Bronchial epithelial cell (primary cell): ENCODE results near the gene ASPM. TPM values are rescaled to one million over a fixed set of nuclear protein-coding genes. Genes with fewer than 3 reads are reported as not detected.

Experiments used
- DNase-seq: peaks from one replicate; pipeline ENCODE4 v3.0.0-alpha.2; 2010; ENCODE audit warnings: low read depth
- FAIRE-seq: peaks from 2 replicates; lab custom pipeline; 2011; peaks lifted over from hg19 to GRCh38; lab: Jason Lieb, UNC
- H3K27me3 ChIP-seq: 2 replicates; pipeline ENCODE4 v1.5.1; 2011; ENCODE audit warnings: low read length; ENCODE audit not compliant: control insufficient read depth, insufficient read depth
- H3K36me3 ChIP-seq: 2 replicates; pipeline ENCODE4 v1.5.1; 2011; ENCODE audit warnings: low read length; ENCODE audit not compliant: control insufficient read depth, insufficient read depth
- H3K4me3 ChIP-seq: 2 replicates; pipeline ENCODE4 v1.5.1; 2011; ENCODE audit warnings: mild to moderate bottlenecking, low read depth, low read length, control low read depth
- CTCF ChIP-seq: IDR thresholded peaks from 2 replicates; pipeline ENCODE4 v1.5.1; 2011; ENCODE audit warnings: mild to moderate bottlenecking, moderate library complexity, low read length, control low read depth, inconsistent platforms; ENCODE audit not compliant: insufficient read depth, severe bottlenecking
- total RNA-seq: library from RNA; depleted of rRNA; stranded (reverse); fragments of >200 nt; gene quantifications from 2 replicates; pipeline ENCODE4 v1.2.1, GENCODE V29; 2014

The ASPM gene
- total RNA-seq, 1 donor from 2014 or later: 0.26 TPM

DNA sequence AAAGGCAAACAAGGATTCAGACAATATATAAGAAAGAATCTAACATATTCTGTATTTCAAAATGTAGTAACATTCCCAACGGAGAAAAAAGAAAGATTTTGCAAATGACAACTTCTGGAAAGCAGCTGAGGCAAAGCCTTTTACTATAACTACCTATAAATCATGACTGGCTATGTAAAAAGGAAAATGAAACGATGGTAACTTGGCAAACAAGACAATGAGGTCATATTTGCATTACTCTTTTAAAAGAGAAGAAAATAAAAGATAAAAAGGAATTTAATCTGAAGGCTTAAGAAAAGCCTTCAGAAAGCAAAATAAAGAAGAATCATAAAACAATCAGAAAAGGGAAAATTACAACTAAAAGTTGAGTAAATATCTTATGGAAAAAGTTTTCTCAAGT is 25.1 kb upstream of the ASPM start:
- TF ChIP-seq CTCF: no peak
- no peaks in the 10 kb centered on the region for H3K36me3 ChIP-seq
- DNase-seq (no peak), FAIRE-seq (no peak)
- no peak overlapping the region for H3K4me3 ChIP-seq
- no peaks in the 10 kb centered on the region for H3K27me3 ChIP-seq

DNA sequence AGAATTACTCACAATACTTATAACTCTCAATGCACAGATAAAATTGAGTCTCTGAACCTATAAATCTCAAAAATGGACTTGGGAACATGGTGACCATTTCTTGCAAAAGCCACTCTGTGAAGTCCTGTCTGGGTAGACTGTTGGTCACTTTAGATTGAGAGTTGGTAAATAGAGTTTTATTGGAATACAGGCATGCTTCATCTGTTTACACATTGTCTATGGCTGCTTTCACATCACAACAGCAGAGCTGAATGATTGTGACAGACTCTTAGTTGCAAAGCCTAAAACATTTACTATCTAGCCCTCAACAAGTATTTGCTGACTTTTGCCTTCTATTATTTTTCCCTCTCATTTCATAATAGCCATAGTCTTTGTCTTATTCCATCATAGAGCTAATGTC is 24.1 kb upstream of the ASPM start:
- Histone ChIP-seq H3K4me3 (no peak overlapping the region), H3K27me3 (no peaks in the 10 kb centered on the region), H3K36me3 (no peaks in the 10 kb centered on the region)
- no peak for TF ChIP-seq CTCF
- DNase-seq (no peak), FAIRE-seq (no peak)

DNA sequence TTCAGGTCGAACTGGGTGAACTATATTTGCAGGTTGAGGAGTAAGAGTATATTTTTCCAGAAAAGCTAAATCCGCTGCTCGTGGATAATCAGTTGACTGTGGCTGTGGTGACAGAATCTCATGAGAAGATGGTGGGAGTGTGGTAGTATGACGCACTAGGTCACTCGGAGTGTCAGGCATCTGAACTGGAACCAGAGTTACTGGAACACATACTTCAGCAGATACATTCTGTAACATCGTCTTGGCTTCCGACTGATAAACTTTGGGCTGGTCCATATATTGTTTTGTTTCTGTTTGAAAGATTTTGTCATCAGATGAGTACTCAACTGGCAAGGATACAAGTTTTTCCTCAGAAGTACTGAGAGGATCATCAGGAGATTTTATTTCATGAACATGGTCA is 13.0 kb upstream of the ASPM start:
- DNase-seq: no peak
- no peaks in the 10 kb centered on the region for H3K27me3 ChIP-seq
- TF ChIP-seq CTCF: no peak
- H3K4me3 ChIP-seq: no peak overlapping the region
- H3K36me3 ChIP-seq: no peaks in the 10 kb centered on the region
- no peak for FAIRE-seq

DNA sequence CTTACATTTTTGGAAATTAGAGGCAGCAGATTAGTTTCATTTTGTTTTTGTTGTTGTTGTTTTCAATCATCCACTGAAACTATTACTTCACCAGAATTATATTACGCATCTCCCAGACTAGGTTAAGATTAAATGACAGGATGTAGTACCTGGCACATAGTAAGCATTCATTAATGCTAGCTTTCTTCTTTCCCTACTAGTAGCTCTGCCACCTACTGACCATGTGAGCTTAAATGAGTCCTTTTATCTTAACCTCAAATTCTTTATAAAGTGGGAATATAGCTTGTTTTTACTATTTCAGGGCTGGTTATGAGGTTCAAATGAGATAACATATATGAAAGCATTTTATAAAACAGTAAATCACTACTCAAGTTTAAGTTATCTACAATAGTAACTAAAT is 10.2 kb upstream of the ASPM start:
- FAIRE-seq (no peak), DNase-seq (peak; percentile 26)
- Histone ChIP-seq H3K27me3 (no peaks in the 10 kb centered on the region), H3K36me3 (no peaks in the 10 kb centered on the region), H3K4me3 (no peak overlapping the region)
- no peak for TF ChIP-seq CTCF

DNA sequence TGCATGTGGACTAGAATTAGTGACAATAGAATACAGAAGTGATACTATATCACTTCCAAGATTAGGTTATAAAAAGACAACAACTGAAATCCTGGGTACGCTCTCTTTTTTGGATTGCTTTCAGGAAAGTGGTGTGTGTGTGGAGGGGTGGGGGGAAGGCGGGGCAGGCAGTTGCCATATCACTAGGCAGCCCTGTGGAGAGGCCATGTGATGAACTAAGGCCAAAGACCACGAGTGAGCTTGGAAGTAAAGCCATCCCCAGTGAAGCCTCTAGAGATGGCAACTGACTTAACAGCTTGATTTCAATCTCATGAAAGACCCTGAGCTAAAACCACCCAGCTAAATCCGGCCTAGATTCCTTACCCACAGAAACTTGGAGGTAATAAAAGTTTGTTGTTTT is 6.2 kb upstream of the ASPM start:
- no peak for TF ChIP-seq CTCF
- H3K36me3 ChIP-seq: no peaks in the 10 kb centered on the region
- H3K4me3 ChIP-seq: no peak overlapping the region
- DNase-seq: no peak
- FAIRE-seq: no peak
- H3K27me3 ChIP-seq: no peaks in the 10 kb centered on the region

DNA sequence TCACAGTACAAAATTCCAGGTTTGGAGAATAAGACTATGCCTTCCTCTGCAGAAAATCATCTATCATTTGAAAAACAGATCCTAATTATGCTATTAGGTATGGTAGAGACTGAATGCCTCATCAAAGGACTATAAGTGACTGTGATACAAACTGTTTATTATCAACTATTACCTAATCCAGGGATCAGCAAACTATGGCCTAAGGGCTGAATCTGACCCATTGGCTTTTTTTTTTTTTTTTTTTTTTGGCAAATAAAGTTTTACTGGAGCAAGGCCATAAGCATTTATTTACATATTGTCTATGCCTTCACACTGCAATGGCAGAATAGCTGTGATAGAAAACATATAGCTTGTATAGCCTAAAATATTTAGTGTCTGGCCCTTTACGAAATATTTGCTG is 4.7 kb upstream of the ASPM start:
- Histone ChIP-seq H3K36me3 (no peaks in the 10 kb centered on the region), H3K27me3 (no peaks in the 10 kb centered on the region), H3K4me3 (no peak overlapping the region)
- FAIRE-seq (no peak), DNase-seq (no peak)
- TF ChIP-seq CTCF: no peak
